Measurements from ENCODE around the gene SLCO2B1.
A peak's percentile ranks its signal among the peaks of the same experiment; 100 is the strongest.

Gene SLCO2B1

GRCh38 chr11:75229466-75229865, 78.6 kb downstream of the SLCO2B1 start:
- DNase-seq: no peak

GRCh38 chr11:75230621-75231020, 79.7 kb downstream of the SLCO2B1 start:
- DNase-seq: no peak

- no peak for DNase-seq
Measured at GRCh38 chr11:75233754-75234172, 82.9 kb downstream of the SLCO2B1 start.

GRCh38 chr11:75236062-75236461, 85.2 kb downstream of the SLCO2B1 start:
- no peak for DNase-seq

GRCh38 chr11:75237050-75237449, 86.1 kb downstream of the SLCO2B1 start:
- DNase-seq: no peak

- DNase-seq: no peak
Measured at GRCh38 chr11:75238595-75239440, 87.9 kb downstream of the SLCO2B1 start.

- no peak for DNase-seq
Measured at GRCh38 chr11:75239531-75240290, 88.8 kb downstream of the SLCO2B1 start.

GRCh38 chr11:75240311-75241035, 89.6 kb downstream of the SLCO2B1 start, which contains the start of gene TPBGL:
Gene TPBGL (plus strand): TSS chr11:75240774. CDS start chr11:75241050, 276 bp downstream.
- no peak for DNase-seq

- peak; percentile 84 for DNase-seq
Measured at GRCh38 chr11:75241036-75241905, 90.4 kb downstream of the SLCO2B1 start.

- no peak for DNase-seq
Measured at GRCh38 chr11:75241906-75242644, 91.2 kb downstream of the SLCO2B1 start.

GRCh38 chr11:75242722-75243600, 92.1 kb downstream of the SLCO2B1 start:
- no peak for DNase-seq

GRCh38 chr11:75244052-75244814, 93.3 kb downstream of the SLCO2B1 start:
- DNase-seq: no peak

GRCh38 chr11:75245356-75246005, 94.6 kb downstream of the SLCO2B1 start:
- DNase-seq: no peak

GRCh38 chr11:75246006-75246670, 95.2 kb downstream of the SLCO2B1 start:
- no peak for DNase-seq

GRCh38 chr11:75246671-75247350, 95.9 kb downstream of the SLCO2B1 start:
- no peak for DNase-seq

GRCh38 chr11:75248924-75249256, 98.0 kb downstream of the SLCO2B1 start:
- no peak for DNase-seq

- DNase-seq: no peak
Measured at GRCh38 chr11:75249704-75250103, 98.8 kb downstream of the SLCO2B1 start.

GRCh38 chr11:75254326-75254725, 103.4 kb downstream of the SLCO2B1 start:
- DNase-seq: no peak
